Astrocyte of the spinal cord (primary cell): ENCODE measurements around the gene RNF17.

Experiments used
- DNase-seq: peaks from one replicate; pipeline ENCODE4 v3.0.0; 2011; ENCODE audit warnings: low read depth, low spot score
- H3K4me3 ChIP-seq: 2 replicates; pipeline ENCODE4 v1.5.1; 2011; ENCODE audit warnings: low read depth, mild to moderate bottlenecking, low read length, moderate library complexity
- CTCF ChIP-seq: IDR thresholded peaks from 2 replicates; pipeline ENCODE4 v1.5.1; 2012; ENCODE audit warnings: low read depth, mild to moderate bottlenecking, low read length, inconsistent platforms
- in situ Hi-C: cut with HindIII; loops from 2 replicates; pipeline ENCODE4 v1.10.0; 2017; ENCODE audit warnings: low sequenced_read_pairs

Gene RNF17

GRCh38 chr13:24744247-24744646, 19.7 kb upstream of the RNF17 start:
- in situ Hi-C loops = no loop called here
- no peak for TF ChIP-seq CTCF
- no peak overlapping the region for H3K4me3 ChIP-seq
- DNase-seq = no peak

- no peak for TF ChIP-seq CTCF
- no peak overlapping the region for H3K4me3 ChIP-seq
Observed at GRCh38 chr13:24745516-24745860, 18.5 kb upstream of the RNF17 start.

GRCh38 chr13:24745861-24746617, 17.9 kb upstream of the RNF17 start:
- no peak for TF ChIP-seq CTCF

More at GRCh38 chr13:24745516-24745860, 18.5 kb upstream of the RNF17 start:
- in situ Hi-C loops = no loop called here
- DNase-seq = no peak

GRCh38 chr13:24746618-24747247, 17.2 kb upstream of the RNF17 start:
- no peak overlapping the region for H3K4me3 ChIP-seq
- no peak for TF ChIP-seq CTCF
- in situ Hi-C loops = no loop called here
- peak; percentile 5 for DNase-seq

More at GRCh38 chr13:24745861-24746617, 17.9 kb upstream of the RNF17 start:
- in situ Hi-C loops = no loop called here
- no peak overlapping the region for H3K4me3 ChIP-seq
- DNase-seq = peak; percentile 5

GRCh38 chr13:24747248-24748060, 16.5 kb upstream of the RNF17 start:
- no peak for TF ChIP-seq CTCF
- H3K4me3 ChIP-seq = no peak overlapping the region
- DNase-seq = peak; percentile 13
- in situ Hi-C loops = no loop called here

GRCh38 chr13:24748061-24748400, 15.9 kb upstream of the RNF17 start:
- in situ Hi-C loops = no loop called here
- TF ChIP-seq CTCF = no peak
- H3K4me3 ChIP-seq = no peak overlapping the region
- DNase-seq = no peak
